PC-3 (cell line): Measurements from ENCODE around the gene RPP30. TPM values are rescaled to one million over a fixed set of nuclear protein-coding genes. Genes with fewer than 3 reads are reported as not detected.

ENCODE experiments used
- ATAC-seq: fragments of 200-7000 bp; cut with Tn5 transposase; 2 replicates; pipeline ENCODE4 v1.9.1; 2020; ENCODE audit warnings: mild to moderate bottlenecking, moderate library complexity
- BruUV-seq: library from RNA; stranded (reverse); fragments of 400-500 nt; replicated peaks from 2 replicates; lab custom pipeline; 2021; lab: Mats Ljungman, UMichigan
- CTCF ChIA-PET: fragments of 300-600 bp; sonication (Branson Sonifier 250); formaldehyde crosslinking; loops from one replicate; lab custom pipeline; 2022; ENCODE audit warnings: antibody characterized with exemption; lab: Charles Lee
- POLR2A ChIA-PET: fragments of 300-600 bp; sonication (Branson Sonifier 250); formaldehyde crosslinking; loops from one replicate; lab custom pipeline; 2022; ENCODE audit warnings: antibody characterized with exemption; ENCODE audit not compliant: unreplicated experiment; lab: Charles Lee
- DNase-seq: peaks from one replicate; pipeline ENCODE4 v3.0.0-alpha.2; 2015
- H2AFZ ChIP-seq: fragments of 300-600 bp; sonication (generic); 2 replicates; pipeline ENCODE4 v1.6.0; 2016; ENCODE audit warnings: antibody characterized with exemption, low read length
- H3F3A ChIP-seq: fragments of 300-600 bp; sonication (generic); one replicate; pipeline ENCODE4 v1.6.0; 2017; ENCODE audit warnings: antibody characterized with exemption, low read length, control low read depth, mild to moderate bottlenecking; ENCODE audit not compliant: unreplicated experiment
- H3K27ac ChIP-seq: fragments of 300-600 bp; sonication (generic); 2 replicates; pipeline ENCODE4 v1.5.1; 2016; ENCODE audit warnings: mild to moderate bottlenecking, low read length
- H3K27me3 ChIP-seq: fragments of 300-600 bp; sonication (generic); 2 replicates; pipeline ENCODE4 v1.6.1; 2016; ENCODE audit warnings: low read length, mixed read lengths
- H3K36me3 ChIP-seq: fragments of 300-600 bp; sonication (generic); 2 replicates; pipeline ENCODE4 v1.6.1; 2016; ENCODE audit warnings: low read depth, mixed run types, low read length, mixed read lengths
- H3K4me1 ChIP-seq: fragments of 300-600 bp; sonication (generic); 2 replicates; pipeline ENCODE4 v1.5.1; 2016; ENCODE audit warnings: low read length; ENCODE audit not compliant: insufficient read depth
- H3K4me2 ChIP-seq: fragments of 300-600 bp; sonication (generic); 2 replicates; pipeline ENCODE4 v1.6.0; 2016; ENCODE audit warnings: low read length
- H3K4me3 ChIP-seq: fragments of 300-600 bp; sonication (generic); 2 replicates; pipeline ENCODE4 v1.5.1; 2016; ENCODE audit warnings: mild to moderate bottlenecking, low read length, mixed read lengths
- H3K79me2 ChIP-seq: fragments of 300-600 bp; sonication (generic); 2 replicates; pipeline ENCODE4 v1.6.1; 2017; ENCODE audit warnings: low read length, mixed read lengths
- H3K9ac ChIP-seq: fragments of 300-600 bp; sonication (generic); 2 replicates; pipeline ENCODE4 v1.6.0; 2016; ENCODE audit warnings: mild to moderate bottlenecking, low read length
- H3K9me2 ChIP-seq: fragments of 300-600 bp; sonication (generic); replicated peaks from 2 replicates; pipeline ENCODE4 v1.6.1; 2016; ENCODE audit warnings: mixed run types, low read length, mixed read lengths
- H3K9me3 ChIP-seq: fragments of 300-600 bp; sonication (generic); 2 replicates; pipeline ENCODE4 v1.6.1; 2016; ENCODE audit warnings: low read length, mixed read lengths
- H4K20me1 ChIP-seq: fragments of 300-600 bp; sonication (generic); 2 replicates; pipeline ENCODE4 v1.6.1; 2016; ENCODE audit warnings: low read length, mixed read lengths
- CTCF ChIP-seq: fragments of 300-600 bp; sonication (generic); conservative IDR thresholded peaks from 2 replicates; pipeline ENCODE4 v1.5.1; 2017; ENCODE audit warnings: antibody characterized with exemption, low read depth, mild to moderate bottlenecking, low read length
- EZH2 ChIP-seq: fragments of 300-600 bp; sonication (generic); IDR thresholded peaks from one replicate; pipeline ENCODE4 v1.6.1; 2017; ENCODE audit warnings: antibody characterized with exemption, mild to moderate bottlenecking, low read length; ENCODE audit not compliant: unreplicated experiment
- EZH2phosphoT487 ChIP-seq: fragments of 300-600 bp; sonication (generic); IDR thresholded peaks from 2 replicates; pipeline ENCODE4 v1.6.1; 2018; ENCODE audit warnings: mild to moderate bottlenecking, antibody characterized with exemption, low read length, borderline replicate concordance
- intact Hi-C: fragments of 100-400 bp; cut with micrococcal nuclease; formaldehyde crosslinking; loops from 2 replicates; pipeline ENCODE4 v1.9.0; 2023
- total RNA-seq: library from RNA; depleted of rRNA; stranded (reverse); fragments of >200 nt; gene quantifications from 2 replicates; pipeline ENCODE4 v1.2.3, GENCODE V29; 2014

RPP30 gene
- total RNA-seq, 1 experiment from 2014 or later = 57.8 TPM

GRCh38 chr10:90920986-90921666, 49.4 kb downstream of the RPP30 start, which contains the start of gene ANKRD1:
ANKRD1 (minus strand) TSS chr10:90921087; CDS start chr10:90921027, 60 bp downstream.
- ChIA-PET CTCF (no interaction called here), POLR2A (interaction anchor here (0.7 kb wide), 1 partner anchor 9 kb away, joined by 7 read pairs; no protein-coding TSS in a partner anchor)
- no TSS peak for BruUV-seq
- H3F3A ChIP-seq = no peaks in the 10 kb centered on the region
- H3K4me3 ChIP-seq = peak within 1 kb of the TSS; percentile 48; the same call in 1 of the 2 replicates
- no peak for TF ChIP-seq EZH2
- TF ChIP-seq EZH2phosphoT487 = no peak
- no peak for TF ChIP-seq CTCF
- H4K20me1 ChIP-seq = no peaks in the 10 kb centered on the region
- peak within 1 kb of the TSS; percentile 25; the same call in 1 of the 2 replicates for H3K27ac ChIP-seq
- H3K79me2 ChIP-seq = no peaks in the 10 kb centered on the region
- no peaks in the 10 kb centered on the region for H3K9me2 ChIP-seq
- peak within 1 kb of the TSS; percentile 75 for H3K4me2 ChIP-seq
- intact Hi-C loops = loop anchor here (1.0 kb wide), 1 partner anchor 9 kb away; no protein-coding TSS in a partner anchor
- DNase-seq (peak; percentile 93), ATAC-seq (peak; percentile 96)
- no peaks in the 10 kb centered on the region for H3K9me3 ChIP-seq
- peaks cover 22% of the 10 kb centered on the region for H3K4me1 ChIP-seq
- no peaks in the 10 kb centered on the region for H3K27me3 ChIP-seq
- H3K36me3 ChIP-seq = no peaks in the 10 kb centered on the region
- 0 out of 2 replicates have a peak within 1 kb of the TSS, but pooled peaks have one; percentile 19 for H2AFZ ChIP-seq
- H3K9ac ChIP-seq = no peak within 1 kb of the TSS

- peaks cover 22% of the 10 kb centered on the region for H3K4me1 ChIP-seq
- DNase-seq = no peak
- no peak overlapping the region for H3K4me3 ChIP-seq
- H3K9me2 ChIP-seq = no peaks in the 10 kb centered on the region
- BruUV-seq = no TSS peak
- no peak overlapping the region for H3K4me2 ChIP-seq
- no peak for TF ChIP-seq CTCF
- no peak for TF ChIP-seq EZH2
- no peak for TF ChIP-seq EZH2phosphoT487
- H3K27me3 ChIP-seq = no peaks in the 10 kb centered on the region
- no peaks in the 10 kb centered on the region for H3K9me3 ChIP-seq
- ChIA-PET CTCF (no interaction called here), POLR2A (no interaction called here)
- no peak overlapping the region for H2AFZ ChIP-seq
- no peak overlapping the region for H3K9ac ChIP-seq
- no peaks in the 10 kb centered on the region for H3F3A ChIP-seq
- H4K20me1 ChIP-seq = no peaks in the 10 kb centered on the region
- H3K27ac ChIP-seq = no peak overlapping the region
- no peaks in the 10 kb centered on the region for H3K36me3 ChIP-seq
- ATAC-seq = no peak
- intact Hi-C loops = loop anchor here (1.0 kb wide), 1 partner anchor 8 kb away; no protein-coding TSS in a partner anchor
- H3K79me2 ChIP-seq = no peaks in the 10 kb centered on the region
Measured at GRCh38 chr10:90921906-90922305, 50.1 kb downstream of the RPP30 start.
